A673 (cell line): ENCODE data around the gene TBCEL.

Experiments
- CTCF ChIP-seq: fragments of 300-800, 200-600 bp; sonication (generic); conservative IDR thresholded peaks from 2 replicates; pipeline ENCODE4 v1.5.1; 2017; ENCODE audit warnings: low read depth, mild to moderate bottlenecking, antibody characterized with exemption, low read length, moderate library complexity, mixed read lengths
- EZH2 ChIP-seq: fragments of 200-600 bp; sonication (generic); IDR thresholded peaks from 2 replicates; pipeline ENCODE4 v1.6.1; 2017; ENCODE audit warnings: borderline replicate concordance, low read depth, mild to moderate bottlenecking, mixed read lengths, antibody characterized with exemption, low read length; ENCODE audit not compliant: poor library complexity, severe bottlenecking

- TF ChIP-seq CTCF (no peak), EZH2 (no peak)
Measured at GRCh38 chr11:121109471-121109870, 85.6 kb downstream of the TBCEL start.
